Astrocyte (in vitro differentiated cells and primary cell): Measurements from ENCODE around the gene NOL4L.

Source experiments
- CTCF ChIP-seq: IDR thresholded peaks from 2 replicates; pipeline ENCODE4 v1.5.1; 2011; ENCODE audit warnings: low read depth, mild to moderate bottlenecking, inconsistent platforms, low read length, moderate library complexity; ENCODE audit not compliant: insufficient read depth
- EZH2 ChIP-seq: IDR thresholded peaks from 2 replicates; pipeline ENCODE4 v1.6.1; 2012; ENCODE audit warnings: mild to moderate bottlenecking, low read length, inconsistent platforms; ENCODE audit not compliant: insufficient read depth

- TF ChIP-seq CTCF (no peak), EZH2 (no peak)
Observed at GRCh38 chr20:32564440-32564839, 20.7 kb downstream of the NOL4L start.
